Transverse colon (tissue), 4 donors: Measurements from ENCODE around the gene TTF2. TPM values are rescaled to one million over a fixed set of nuclear protein-coding genes. Genes with fewer than 3 reads are reported as not detected.
"Not testable (repeated sequence)": the region's sequence is repeated elsewhere in the genome, so short reads cannot be mapped to it uniquely, and the experiment has no call there.

Experiments used
- DNase-seq: peaks from one replicate; pipeline ENCODE4 v3.0.0-alpha.2; 2019
- H3K27ac ChIP-seq, 4 donors: fragments of 200-600 bp; sonication (generic); 2 replicates each; pipeline ENCODE4 v1.5.1; 2016 to 2018; ENCODE audit warnings: inconsistent platforms in 4 of 4
- H3K27me3 ChIP-seq: fragments of 200-600 bp; sonication (generic); 2 replicates; pipeline ENCODE4 v1.5.1; 2017; ENCODE audit warnings: inconsistent platforms
- H3K36me3 ChIP-seq, 4 donors: fragments of 200-600 bp; sonication (generic); 2 replicates each; pipeline ENCODE4 v1.5.1; 2017 to 2019; ENCODE audit warnings: inconsistent platforms in 4 of 4
- H3K4me1 ChIP-seq, 4 donors: fragments of 200-600 bp; sonication (generic); 2 replicates each; pipeline ENCODE4 v1.5.1; 2017 to 2020; ENCODE audit warnings: inconsistent platforms in 4 of 4
- H3K4me3 ChIP-seq, 4 donors: fragments of 200-600 bp; sonication (generic); 1 replicate in 1 of 4; 2 replicates in 3 of 4; pipeline versions ENCODE4 v1.5.1 to v1.6.1; 2017 to 2019; ENCODE audit warnings: inconsistent platforms in 4 of 4
- H3K9me3 ChIP-seq, 2 donors: fragments of 200-600 bp; sonication (generic); 2 replicates each; pipeline ENCODE4 v1.5.1; 2017 to 2019; ENCODE audit warnings: inconsistent platforms in 2 of 2
- EP300 ChIP-seq: sonication (generic); formaldehyde crosslinking; IDR thresholded peaks from one replicate; pipeline ENCODE4 v1.6.1; 2017; ENCODE audit warnings: antibody characterized with exemption, low read depth
- POLR2A ChIP-seq: fragments of 450-650 bp; IDR thresholded peaks from one replicate; pipeline ENCODE4 v1.6.1; 2016; ENCODE audit warnings: antibody characterized with exemption, mild to moderate bottlenecking, moderate library complexity
- POLR2AphosphoS5 ChIP-seq, 3 donors: sonication (generic); formaldehyde crosslinking; IDR thresholded peaks; one replicate each; pipeline ENCODE4 v1.6.1; 2016; ENCODE audit warnings: antibody characterized with exemption in 3 of 3
- WGBS, 2 donors: methylation state at CpG; one replicate each; pipeline ENCODE4 v1.1.5; 2018; ENCODE audit warnings: low coverage in 1 of 2; 5-methylcytosine and 5-hydroxymethylcytosine counted together
- in situ Hi-C, 4 donors: fragments of 200-750 bp; cut with MboI; loops; one replicate each; pipeline versions ENCODE4 v1.15.0 to v1.15.1; 2017; ENCODE audit warnings: low sequenced_read_pairs in 3 of 4, low pct_ligation_motif_present in 1 of 4, low pct_unique_long_range_greater_than_20kb in 1 of 4
- intact Hi-C: fragments of 100-400 bp; cut with DNase I; formaldehyde crosslinking; loops from one replicate; pipeline ENCODE4 v1.15.1; 2023; ENCODE audit warnings: low total_unique reads
- total RNA-seq, 4 donors: library from RNA; depleted of rRNA; stranded (reverse); fragments of >200 nt; gene quantifications; one replicate each; pipeline ENCODE4 v1.1.0, GENCODE V29; 2016
- TF ChIP-seq, protein P1 (sequence below), 5 experiments: fragments of 200-600 bp in 3 of 5; fragments of 450-650 bp in 2 of 5; sonication (generic) in 3 of 5; IDR thresholded peaks; 1 replicate in 2 of 5; 2 replicates in 3 of 5; pipeline ENCODE4 v1.5.1; 2016 to 2017; ENCODE audit warnings: antibody characterized with exemption in 5 of 5, inconsistent platforms in 3 of 5, mild to moderate bottlenecking in 2 of 5, moderate library complexity in 1 of 5

TTF2 gene
- total RNA-seq, 4 donors from 2014 or later: 9.6 to 25.9 (median 16.6) TPM

DNA sequence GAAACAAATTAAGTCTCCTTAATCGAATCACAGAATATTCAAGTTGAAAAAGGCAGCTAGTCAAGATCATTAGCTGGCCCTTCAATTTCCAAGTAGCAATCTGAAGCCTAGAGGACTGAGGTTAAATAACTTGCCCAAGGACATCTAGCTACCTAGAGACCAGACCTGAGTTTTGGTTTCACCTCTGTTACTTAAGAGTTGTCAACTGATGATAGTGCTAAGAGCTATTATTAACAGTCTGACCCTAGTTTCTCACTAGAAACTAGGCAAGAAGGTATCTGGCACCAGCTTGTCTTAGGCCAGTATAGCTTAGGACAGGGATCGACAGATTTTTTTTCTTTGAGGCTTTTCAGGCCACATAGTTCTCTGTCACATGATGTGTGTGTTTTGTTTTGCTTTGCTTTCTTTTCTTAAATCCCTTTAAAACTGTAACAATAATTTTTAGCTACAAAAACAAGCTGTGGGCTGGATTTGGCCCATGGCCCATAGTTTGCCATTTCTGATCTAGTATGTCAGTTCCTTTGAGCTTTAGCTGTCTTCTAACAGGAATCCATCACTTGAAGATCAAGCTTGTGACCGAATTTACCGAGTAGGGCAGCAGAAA is 38.3 kb downstream of the TTF2 start:
- in situ Hi-C loops (no loop called here), intact Hi-C loops (no loop called here)
- no peak overlapping the region for H3K27ac ChIP-seq
- no peaks in the 10 kb centered on the region for H3K27me3 ChIP-seq
- peaks cover 0 to 5% (median 4%) of the 10 kb centered on the region in 4 donors for H3K4me1 ChIP-seq
- peaks cover 0 to 27% (median 4%) of the 10 kb centered on the region in 4 donors for H3K36me3 ChIP-seq
- H3K4me3 ChIP-seq: no peak overlapping the region
- H3K9me3 ChIP-seq: no peaks in the 10 kb centered on the region
- DNase-seq: no peak
- TF ChIP-seq POLR2AphosphoS5 (IDR thresholded peaks at IDR 0.05): no peak
- no peak for TF ChIP-seq EP300
- no peak for TF ChIP-seq POLR2A
- TF ChIP-seq, protein P1, sequence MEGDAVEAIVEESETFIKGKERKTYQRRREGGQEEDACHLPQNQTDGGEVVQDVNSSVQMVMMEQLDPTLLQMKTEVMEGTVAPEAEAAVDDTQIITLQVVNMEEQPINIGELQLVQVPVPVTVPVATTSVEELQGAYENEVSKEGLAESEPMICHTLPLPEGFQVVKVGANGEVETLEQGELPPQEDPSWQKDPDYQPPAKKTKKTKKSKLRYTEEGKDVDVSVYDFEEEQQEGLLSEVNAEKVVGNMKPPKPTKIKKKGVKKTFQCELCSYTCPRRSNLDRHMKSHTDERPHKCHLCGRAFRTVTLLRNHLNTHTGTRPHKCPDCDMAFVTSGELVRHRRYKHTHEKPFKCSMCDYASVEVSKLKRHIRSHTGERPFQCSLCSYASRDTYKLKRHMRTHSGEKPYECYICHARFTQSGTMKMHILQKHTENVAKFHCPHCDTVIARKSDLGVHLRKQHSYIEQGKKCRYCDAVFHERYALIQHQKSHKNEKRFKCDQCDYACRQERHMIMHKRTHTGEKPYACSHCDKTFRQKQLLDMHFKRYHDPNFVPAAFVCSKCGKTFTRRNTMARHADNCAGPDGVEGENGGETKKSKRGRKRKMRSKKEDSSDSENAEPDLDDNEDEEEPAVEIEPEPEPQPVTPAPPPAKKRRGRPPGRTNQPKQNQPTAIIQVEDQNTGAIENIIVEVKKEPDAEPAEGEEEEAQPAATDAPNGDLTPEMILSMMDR (IDR thresholded peaks at IDR 0.05): no peak
- 82 to 90% methylated on average over 4 of the region's 4 CpGs for WGBS, 2 donors

DNA sequence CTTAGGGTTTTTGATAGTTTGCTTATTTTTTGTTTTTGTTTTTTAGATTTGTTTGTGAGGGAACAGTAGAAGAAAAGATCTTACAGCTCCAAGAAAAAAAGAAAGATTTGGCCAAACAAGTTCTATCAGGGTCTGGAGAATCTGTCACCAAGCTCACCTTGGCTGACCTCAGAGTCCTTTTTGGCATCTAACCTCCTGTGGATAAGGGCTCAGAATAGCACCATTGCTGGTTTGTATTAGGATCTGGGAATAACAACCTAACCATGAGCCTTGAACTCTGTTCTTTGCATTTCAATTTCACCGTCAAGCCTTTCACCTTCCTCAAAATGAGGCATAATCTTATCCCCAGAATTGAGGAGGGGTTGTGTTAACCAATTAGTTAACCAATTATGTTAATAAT is 41.2 kb downstream of the TTF2 start:
- no peak overlapping the region for H3K4me3 ChIP-seq
- 95 to 100% methylated on average over 1 of the region's 1 CpG for WGBS, 2 donors
- no peaks in the 10 kb centered on the region for H3K27me3 ChIP-seq
- no peaks in the 10 kb centered on the region for H3K4me1 ChIP-seq
- TF ChIP-seq POLR2AphosphoS5 (IDR thresholded peaks at IDR 0.05) (no peak), POLR2A (no peak), EP300 (no peak)
- TF ChIP-seq, protein P1 (IDR thresholded peaks at IDR 0.05): no peak
- H3K9me3 ChIP-seq: no peaks in the 10 kb centered on the region
- no peak overlapping the region for H3K27ac ChIP-seq
- DNase-seq: no peak
- H3K36me3 ChIP-seq: peaks cover 0 to 20% (median 4%) of the 10 kb centered on the region in 4 donors
- intact Hi-C loops (no loop called here), in situ Hi-C loops (loop anchor here in 1 of 4 donors (25.0 kb wide), 1 partner anchor 811 kb away; no protein-coding TSS in a partner anchor)

DNA sequence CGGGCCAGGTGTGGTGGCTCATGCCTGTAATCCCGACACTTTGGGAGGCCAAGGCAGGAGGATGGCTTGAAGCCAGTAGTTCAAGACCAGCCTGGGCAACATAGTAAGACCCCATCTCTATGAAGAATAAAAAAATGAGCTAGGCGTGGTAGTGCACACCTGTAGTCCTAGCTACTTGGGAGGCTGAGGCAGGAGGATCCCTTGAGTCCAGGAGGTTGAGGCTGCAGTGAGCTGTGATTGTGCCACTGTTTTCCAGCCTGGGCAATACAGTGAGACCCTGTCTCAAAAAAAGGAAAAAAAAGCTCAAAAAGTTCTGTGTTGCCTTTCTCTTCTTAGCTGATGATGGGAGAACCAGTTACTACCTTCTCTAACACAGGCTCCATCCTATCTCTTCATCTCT is 41.7 kb downstream of the TTF2 start:
- H3K4me3 ChIP-seq, H3K4me1 ChIP-seq, DNase-seq, intact Hi-C loops, H3K27me3 ChIP-seq, H3K27ac ChIP-seq, H3K9me3 ChIP-seq: not testable (repeated sequence)
- peaks cover 0 to 18% (median 4%) of the 10 kb centered on the region in 4 donors for H3K36me3 ChIP-seq
- WGBS, 2 donors: 94 to 96% methylated on average over 3 of the region's 3 CpGs
- in situ Hi-C loops: loop anchor here in 1 of 4 donors (25.0 kb wide), 1 partner anchor 810 kb away; no protein-coding TSS in a partner anchor

DNA sequence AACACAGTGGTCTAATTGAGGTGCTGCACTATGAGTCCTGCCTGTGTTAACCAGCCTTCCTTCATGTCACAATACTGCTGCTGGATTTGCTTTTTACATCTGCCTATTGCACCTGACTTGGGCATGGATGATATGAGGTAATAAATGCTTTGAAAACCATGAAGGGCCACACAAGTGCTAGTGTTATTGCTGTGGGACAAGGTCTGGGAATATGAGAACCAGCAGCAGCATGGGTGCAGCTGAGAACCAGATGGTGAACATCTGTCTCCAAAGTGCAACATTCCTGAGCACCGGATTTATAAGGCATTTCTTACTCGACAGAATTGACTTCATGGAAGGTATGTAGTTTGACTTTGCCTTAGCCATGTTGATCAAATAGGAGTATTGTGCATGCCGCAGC is 44.9 kb downstream of the TTF2 start:
- no peaks in the 10 kb centered on the region for H3K9me3 ChIP-seq
- intact Hi-C loops: no loop called here
- WGBS, 2 donors: 76% methylated on average over 3 of the region's 3 CpGs; no CpG with 5 or more reads in 1 of the 2 donors
- TF ChIP-seq EP300 (no peak), POLR2AphosphoS5 (IDR thresholded peaks at IDR 0.05) (no peak), POLR2A (no peak)
- TF ChIP-seq, protein P1 (IDR thresholded peaks at IDR 0.05): no peak
- H3K4me1 ChIP-seq: no peaks in the 10 kb centered on the region
- H3K27me3 ChIP-seq: no peaks in the 10 kb centered on the region
- H3K4me3 ChIP-seq: no peak overlapping the region
- H3K27ac ChIP-seq: no peak overlapping the region
- DNase-seq: no peak
- in situ Hi-C loops: loop anchor here in 1 of 4 donors (25.0 kb wide), 1 partner anchor 807 kb away; no protein-coding TSS in a partner anchor
- peaks cover 0 to 7% (median 2%) of the 10 kb centered on the region in 4 donors for H3K36me3 ChIP-seq
